H1 (cell line): ENCODE measurements around the gene SPACA7. TPM values are rescaled to one million over a fixed set of nuclear protein-coding genes. Genes with fewer than 3 reads are reported as not detected.

Source experiments
- BACH1 ChIP-seq: IDR thresholded peaks from 2 replicates; pipeline ENCODE4 v1.6.1; 2012; ENCODE audit warnings: low read length, improper control_type of control experiment
- CEBPB ChIP-seq: IDR thresholded peaks from 2 replicates; pipeline ENCODE4 v1.6.1; 2012; ENCODE audit warnings: low read depth, low read length
- MAX ChIP-seq: IDR thresholded peaks from 2 replicates; pipeline ENCODE4 v1.6.1; 2012; ENCODE audit warnings: inconsistent platforms
- POU5F1 ChIP-seq: IDR thresholded peaks from 2 replicates; pipeline ENCODE4 v1.6.1; 2011; ENCODE audit warnings: low read depth, mild to moderate bottlenecking, low read length, moderate library complexity
- RAD21 ChIP-seq, 2 experiments: IDR thresholded peaks in 1 of 2; conservative IDR thresholded peaks in 1 of 2; 2 replicates each; pipeline ENCODE4 v1.6.1; 2011; ENCODE audit warnings: low read depth in 2 of 2, low read length in 2 of 2, improper control_type of control experiment in 1 of 2, inconsistent platforms in 1 of 2, mild to moderate bottlenecking in 1 of 2, moderate library complexity in 1 of 2
- RBBP5 ChIP-seq: IDR thresholded peaks from 2 replicates; pipeline ENCODE4 v1.7.1; 2012; ENCODE audit warnings: low read depth, mild to moderate bottlenecking, inconsistent platforms, low read length, moderate library complexity, borderline replicate concordance
- TEAD4 ChIP-seq: IDR thresholded peaks from 2 replicates; pipeline ENCODE4 v1.6.1; 2012; ENCODE audit warnings: low read depth, low read length, inconsistent platforms, mixed read lengths
- polyA plus RNA-seq, 7 experiments: library from polyadenylated mRNA; depleted of rRNA in 3 of 7; stranded (reverse) in 5 of 7; unstranded in 2 of 7; fragments of >200 nt in 5 of 7; fragments of 200-250 nt in 2 of 7; gene quantifications; 1 replicate in 5 of 7; 2 replicates in 1 of 7; 4 replicates in 1 of 7; pipeline versions ENCODE4 v1.2.1 to v1.2.3, GENCODE V29; 2011 to 2013; ENCODE audit warnings: missing spikeins in 2 of 7, mixed read lengths in 2 of 7
- total RNA-seq: library from RNA; stranded (reverse); fragmentation: NEBNext Ultra II Directional; extraction: Animal tissue kit (Norgen Biotek cat#: 25700); gene quantifications from 2 replicates; pipeline ENCODE4 v1.2.1, GENCODE V29; 2021

SPACA7 gene
- total and polyA plus RNA-seq, 2 of the 8 experiments (the other 6 are each of a cell fraction or from before 2014, with no cell fraction given), result not detected

GRCh38 chr13:112434937-112435523 lies 58.9 kb downstream of the SPACA7 start (continued):
- no peak for TF ChIP-seq BACH1
- no peak for TF ChIP-seq MAX
- no peak for TF ChIP-seq TEAD4
- no peak for TF ChIP-seq POU5F1
- TF ChIP-seq RBBP5, result no peak
- TF ChIP-seq RAD21 (IDR thresholded peaks at IDR 0.05 in 1 of 2, conservative IDR thresholded peaks at IDR 0.05 in 1 of 2; ENCODE audit: low read depth in 2 of 2, low read length in 2 of 2), result no peak
- TF ChIP-seq CEBPB, result no peak
